Body of pancreas (tissue), 4 donors: Measurements from ENCODE around the gene CLGN.

Experiments
- CTCF ChIP-seq, 7 experiments: fragments of 450-650 bp in 4 of 7; fragments of 200-600 bp in 3 of 7; sonication (generic) in 3 of 7; IDR thresholded peaks; one replicate each; pipeline ENCODE4 v1.5.1; 2016 to 2019; ENCODE audit warnings: antibody characterized with exemption in 7 of 7
- POLR2A ChIP-seq, 3 donors: fragments of 450-650 bp; IDR thresholded peaks; one replicate each; pipeline ENCODE4 v1.6.1; 2016; ENCODE audit warnings: antibody characterized with exemption in 3 of 3, mild to moderate bottlenecking in 2 of 3

GRCh38 chr4:140349816-140350215 lies 77.6 kb downstream of the CLGN start:
- no peak for TF ChIP-seq CTCF (IDR thresholded peaks at IDR 0.05)
- TF ChIP-seq POLR2A (IDR thresholded peaks at IDR 0.05), result no peak
